Peyer's patch (tissue), 4 donors: ENCODE data around the gene TMEM131L. TPM values are rescaled to one million over a fixed set of nuclear protein-coding genes. Genes with fewer than 3 reads are reported as not detected.
"Not testable (repeated sequence)": the region's sequence is repeated elsewhere in the genome, so short reads cannot be mapped to it uniquely, and the experiment has no call there.

Experiments
- DNase-seq, 3 donors: peaks; one replicate each; pipeline ENCODE4 v3.0.0-alpha.2; 2017 to 2019
- H3K27ac ChIP-seq, 4 donors: fragments of 200-600 bp; sonication (generic); one replicate each; pipeline ENCODE4 v1.5.1; 2016 to 2019
- H3K27me3 ChIP-seq, 2 donors: fragments of 200-600 bp; sonication (generic); one replicate each; pipeline ENCODE4 v1.5.1; 2019
- H3K36me3 ChIP-seq, 3 donors: fragments of 200-600 bp; sonication (generic); one replicate each; pipeline ENCODE4 v1.5.1; 2016 to 2019
- H3K4me1 ChIP-seq, 4 donors: fragments of 200-600 bp; sonication (generic); one replicate each; pipeline ENCODE4 v1.5.1; 2016 to 2019
- H3K4me3 ChIP-seq, 4 donors: fragments of 200-600 bp; sonication (generic); 1 replicate in 3 of 4; 2 replicates in 1 of 4; pipeline ENCODE4 v1.5.1; 2016 to 2019; ENCODE audit warnings: mild to moderate bottlenecking in 1 of 4
- H3K9me3 ChIP-seq, 4 donors: fragments of 200-600 bp; sonication (generic); one replicate each; pipeline ENCODE4 v1.5.1; 2016 to 2019; ENCODE audit warnings: mild to moderate bottlenecking in 1 of 4
- CTCF ChIP-seq, 6 experiments: fragments of 450-650 bp in 4 of 6; fragments of 200-600 bp in 2 of 6; sonication (generic) in 1 of 6; IDR thresholded peaks; one replicate each; pipeline ENCODE4 v1.5.1; 2017 to 2019; ENCODE audit warnings: antibody characterized with exemption in 6 of 6, mild to moderate bottlenecking in 3 of 6, moderate library complexity in 1 of 6
- POLR2A ChIP-seq, 2 donors: fragments of 450-650 bp; IDR thresholded peaks; one replicate each; pipeline ENCODE4 v1.5.1; 2017; ENCODE audit warnings: antibody characterized with exemption in 2 of 2, mild to moderate bottlenecking in 2 of 2, moderate library complexity in 2 of 2
- total RNA-seq, 4 donors: library from RNA; depleted of rRNA; stranded (reverse); fragments of >200 nt; gene quantifications; one replicate each; pipeline ENCODE4 v1.1.0, GENCODE V29; 2016

Gene TMEM131L
- total RNA-seq, 4 donors from 2014 or later, result 5.2 to 54.5 (median 7.0) TPM

GRCh38 chr4:153661908-153662307 is 195.7 kb downstream of the TMEM131L start:
- no peak for TF ChIP-seq POLR2A (IDR thresholded peaks at IDR 0.05)
- TF ChIP-seq CTCF (IDR thresholded peaks at IDR 0.05), result no peak
- Histone ChIP-seq H3K4me1 (no peaks in the 10 kb centered on the region), H3K27ac (no peak overlapping the region)

GRCh38 chr4:153663667-153664066 is 197.5 kb downstream of the TMEM131L start:
- no peak for DNase-seq

More at GRCh38 chr4:153661908-153662307, 195.7 kb downstream of the TMEM131L start:
- Histone ChIP-seq H3K36me3 (no peaks in the 10 kb centered on the region), H3K27me3 (no peaks in the 10 kb centered on the region), H3K4me3 (no peak overlapping the region), H3K9me3 (no peaks in the 10 kb centered on the region)
- DNase-seq, result no peak

GRCh38 chr4:153666505-153666904 is 200.3 kb downstream of the TMEM131L start:
- not testable (repeated sequence) for DNase-seq, H3K27ac ChIP-seq, H3K4me1 ChIP-seq, H3K9me3 ChIP-seq, H3K4me3 ChIP-seq, H3K27me3 ChIP-seq, H3K36me3 ChIP-seq

More at GRCh38 chr4:153663667-153664066, 197.5 kb downstream of the TMEM131L start:
- H3K27ac ChIP-seq, result no peak overlapping the region
- TF ChIP-seq CTCF (IDR thresholded peaks at IDR 0.05) (no peak), POLR2A (IDR thresholded peaks at IDR 0.05) (no peak)
- H3K4me1 ChIP-seq, result no peaks in the 10 kb centered on the region
- no peak overlapping the region for H3K4me3 ChIP-seq
- H3K27me3 ChIP-seq, result no peaks in the 10 kb centered on the region
- no peaks in the 10 kb centered on the region for H3K9me3 ChIP-seq
- H3K36me3 ChIP-seq, result no peaks in the 10 kb centered on the region

- Histone ChIP-seq H3K36me3 (no peaks in the 10 kb centered on the region), H3K9me3 (no peaks in the 10 kb centered on the region), H3K4me1 (no peaks in the 10 kb centered on the region), H3K4me3 (no peak overlapping the region), H3K27me3 (no peaks in the 10 kb centered on the region), H3K27ac (no peak overlapping the region)
- no peak for DNase-seq
- TF ChIP-seq POLR2A (IDR thresholded peaks at IDR 0.05), result no peak
- no peak for TF ChIP-seq CTCF (IDR thresholded peaks at IDR 0.05)
Measured at GRCh38 chr4:153668647-153669046, 202.5 kb downstream of the TMEM131L start.

- TF ChIP-seq POLR2A (IDR thresholded peaks at IDR 0.05), result no peak
- no peak for TF ChIP-seq CTCF (IDR thresholded peaks at IDR 0.05)
- H3K27ac ChIP-seq, result no peak overlapping the region
- DNase-seq, result no peak
- no peaks in the 10 kb centered on the region for H3K4me1 ChIP-seq
- H3K27me3 ChIP-seq, result no peaks in the 10 kb centered on the region
- H3K4me3 ChIP-seq, result no peak overlapping the region
- H3K9me3 ChIP-seq, result no peaks in the 10 kb centered on the region
- H3K36me3 ChIP-seq, result no peaks in the 10 kb centered on the region
Measured at GRCh38 chr4:153669838-153670237, 203.7 kb downstream of the TMEM131L start.

- Histone ChIP-seq H3K4me3 (no peak overlapping the region), H3K4me1 (no peaks in the 10 kb centered on the region), H3K9me3 (no peaks in the 10 kb centered on the region), H3K27me3 (no peaks in the 10 kb centered on the region), H3K36me3 (no peaks in the 10 kb centered on the region), H3K27ac (no peak overlapping the region)
- no peak for DNase-seq
- TF ChIP-seq POLR2A (IDR thresholded peaks at IDR 0.05), result no peak
- TF ChIP-seq CTCF (IDR thresholded peaks at IDR 0.05), result no peak
Measured at GRCh38 chr4:153676486-153676885, 210.3 kb downstream of the TMEM131L start.
